ENCODE results near the gene TMEM238.
"Not testable (repeated sequence)": the region's sequence is repeated elsewhere in the genome, so short reads cannot be mapped to it uniquely, and the experiment has no call there.

TMEM238 gene

GRCh38 chr19:55401390-55401789 lies 17.3 kb upstream of the TMEM238 start:
- not testable (repeated sequence) for DNase-seq (ENCODE audit: low read depth)

- DNase-seq (ENCODE audit: low read depth), result no peak
Observed at GRCh38 chr19:55400281-55401087, 16.4 kb upstream of the TMEM238 start.

GRCh38 chr19:55398200-55398925 lies 14.3 kb upstream of the TMEM238 start:
- no peak for DNase-seq (ENCODE audit: low read depth)

- DNase-seq (ENCODE audit: low read depth), result no peak
Observed at GRCh38 chr19:55392820-55393761, 9.0 kb upstream of the TMEM238 start.

- no peak for DNase-seq (ENCODE audit: low read depth)
Observed at GRCh38 chr19:55391702-55392615, 7.9 kb upstream of the TMEM238 start.

GRCh38 chr19:55391191-55391670 lies 7.1 kb upstream of the TMEM238 start:
- DNase-seq (ENCODE audit: low read depth), result no peak

- no peak for DNase-seq (ENCODE audit: low read depth)
Observed at GRCh38 chr19:55390461-55390880, 6.4 kb upstream of the TMEM238 start.

GRCh38 chr19:55389386-55390317 lies 5.6 kb upstream of the TMEM238 start:
- DNase-seq (ENCODE audit: low read depth), result no peak

DNA sequence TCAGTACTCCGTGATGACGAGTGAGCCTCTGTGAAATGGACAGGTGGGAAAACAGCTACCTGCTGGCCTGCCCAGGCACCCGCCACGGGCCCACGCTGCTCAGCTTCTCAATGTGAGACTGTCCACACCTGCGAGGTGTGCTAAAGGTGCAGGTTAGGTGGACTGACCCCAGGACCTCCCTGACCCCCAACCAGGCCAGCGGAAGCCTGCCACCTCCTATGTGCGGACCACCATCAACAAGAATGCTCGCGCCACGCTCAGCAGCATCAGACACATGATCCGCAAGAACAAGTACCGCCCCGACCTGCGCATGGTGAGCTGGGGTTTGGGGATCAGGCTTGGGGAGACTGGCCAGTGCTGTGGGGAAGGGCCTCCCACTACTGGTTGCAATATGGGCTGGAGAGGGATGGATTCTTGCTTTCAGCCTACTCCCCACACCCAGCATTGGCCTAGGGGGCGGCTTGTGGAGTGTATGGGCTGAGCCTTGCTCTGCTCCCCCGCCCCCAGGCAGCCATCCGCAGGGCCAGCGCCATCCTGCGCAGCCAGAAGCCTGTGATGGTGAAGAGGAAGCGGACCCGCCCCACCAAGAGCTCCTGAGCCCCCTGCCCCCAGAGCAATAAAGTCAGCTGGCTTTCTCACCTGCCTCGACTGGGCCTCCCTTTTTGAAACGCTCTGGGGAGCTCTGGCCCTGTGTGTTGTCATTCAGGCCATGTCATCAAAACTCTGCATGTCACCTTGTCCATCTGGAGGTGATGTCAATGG lies 3.8 kb upstream of the TMEM238 start:
- DNase-seq (ENCODE audit: low read depth), result no peak

DNA sequence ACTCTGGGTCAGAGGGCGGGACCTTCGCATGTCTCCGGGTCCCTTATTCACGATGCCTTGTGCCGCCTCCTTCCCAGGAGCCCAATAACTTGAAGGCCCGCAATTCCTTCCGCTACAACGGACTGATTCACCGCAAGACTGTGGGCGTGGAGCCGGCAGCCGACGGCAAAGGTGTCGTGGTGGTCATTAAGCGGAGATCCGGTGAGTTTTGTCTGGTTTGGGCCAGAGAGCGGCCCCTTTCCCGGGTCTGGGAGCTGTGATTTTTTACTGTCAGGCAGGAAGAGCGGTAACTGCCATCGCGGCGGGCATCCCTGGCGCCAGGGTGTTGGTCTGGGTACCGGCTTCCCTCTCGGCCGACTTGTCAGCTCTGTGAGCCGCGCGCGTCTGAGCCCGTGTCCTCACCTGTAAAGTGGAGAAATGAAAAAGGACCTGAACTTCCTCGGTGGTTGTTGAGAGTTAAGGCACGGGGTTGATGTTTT lies 2.4 kb upstream of the TMEM238 start:
- DNase-seq (ENCODE audit: low read depth), result peak; percentile 22

DNA sequence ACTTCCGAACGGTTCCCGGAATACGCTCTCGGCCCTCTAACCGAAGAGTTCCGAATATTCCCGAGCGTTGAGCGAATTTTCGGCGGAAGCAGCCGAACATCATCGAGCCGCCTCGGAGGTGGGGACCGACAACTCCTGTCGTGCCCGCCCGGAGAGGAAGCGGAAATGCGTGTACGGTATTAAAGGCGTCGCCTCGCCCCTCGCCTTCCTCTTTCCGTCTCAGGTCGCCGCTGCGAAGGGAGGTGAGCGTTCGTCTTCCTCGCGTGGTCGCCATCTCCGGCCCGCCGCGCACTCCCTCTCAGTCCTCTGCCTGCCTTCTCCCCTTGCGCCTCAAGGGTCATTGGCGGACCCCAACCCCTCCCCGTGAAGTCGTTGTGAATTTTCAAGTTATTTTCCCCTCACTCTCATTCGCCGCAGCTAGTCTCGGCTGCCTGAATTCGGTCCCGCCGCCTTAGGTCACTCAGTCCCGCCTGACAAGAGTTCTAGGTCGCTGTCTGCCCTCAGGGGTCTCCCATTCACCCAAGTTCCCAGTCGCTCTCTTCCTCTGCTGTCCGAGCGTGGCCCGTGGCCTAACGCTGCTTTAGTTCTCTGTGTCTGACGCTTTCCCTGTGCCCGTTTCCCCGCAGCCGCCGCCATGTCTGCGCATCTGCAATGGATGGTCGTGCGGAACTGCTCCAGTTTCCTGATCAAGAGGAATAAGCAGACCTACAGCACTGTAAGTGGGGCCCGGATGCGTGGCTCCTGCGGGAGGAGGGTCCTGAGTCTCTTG lies 1.8 kb upstream of the TMEM238 start, which contains the start of gene RPL28:
Gene RPL28, plus strand, starts transcription at position 209 of the 769 bp plus-strand sequence. Its CDS starts 426 bp downstream, at position 635.
- DNase-seq (ENCODE audit: low read depth), result peak; percentile 96

- DNase-seq (ENCODE audit: low read depth), result peak; percentile 89
Observed at GRCh38 chr19:55384920-55385723, 1.0 kb upstream of the TMEM238 start.

DNA sequence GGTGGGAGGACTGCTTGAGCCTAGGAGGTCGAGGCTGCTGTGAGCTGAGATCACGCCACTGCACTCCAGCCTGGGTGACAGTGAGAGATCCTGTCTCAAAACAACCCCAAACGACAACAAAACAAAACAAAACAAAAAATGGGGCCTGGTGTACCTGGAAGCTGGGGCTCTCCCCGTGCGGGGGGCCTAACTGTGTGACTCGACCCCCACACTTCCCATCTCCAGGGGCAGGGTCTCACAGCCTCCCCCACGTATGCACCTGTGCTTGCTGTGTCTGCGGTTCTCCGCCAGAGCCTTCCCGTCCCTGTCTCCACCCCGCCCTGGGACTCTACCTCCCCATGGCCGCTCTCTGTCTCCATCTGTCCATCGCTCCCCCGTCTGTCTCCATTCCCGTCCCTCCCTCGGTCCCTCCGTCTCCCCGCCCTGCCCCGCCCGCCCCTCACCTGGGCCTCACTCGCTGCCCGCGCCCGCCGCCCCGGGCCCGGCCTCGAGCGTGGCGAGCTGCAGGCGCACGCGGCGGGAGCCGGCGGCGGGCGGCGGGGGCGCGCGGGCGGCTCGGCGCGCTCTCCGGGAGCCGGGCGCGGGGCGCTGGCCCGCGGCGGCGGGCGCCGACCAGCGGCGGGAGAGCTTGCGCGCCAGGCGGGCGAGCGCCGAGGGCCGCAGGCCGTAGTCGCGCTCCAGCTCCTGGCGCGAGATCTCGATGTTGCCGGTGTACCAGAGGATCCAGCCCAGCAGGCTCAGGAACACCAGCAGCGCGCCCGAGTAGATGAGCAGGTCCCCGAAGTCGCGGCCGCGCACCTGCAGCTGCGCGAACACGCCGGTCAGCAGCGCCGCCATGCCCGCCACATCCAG lies 587 bp downstream of the TMEM238 start:
- DNase-seq (ENCODE audit: low read depth), result peak; percentile 13

DNA sequence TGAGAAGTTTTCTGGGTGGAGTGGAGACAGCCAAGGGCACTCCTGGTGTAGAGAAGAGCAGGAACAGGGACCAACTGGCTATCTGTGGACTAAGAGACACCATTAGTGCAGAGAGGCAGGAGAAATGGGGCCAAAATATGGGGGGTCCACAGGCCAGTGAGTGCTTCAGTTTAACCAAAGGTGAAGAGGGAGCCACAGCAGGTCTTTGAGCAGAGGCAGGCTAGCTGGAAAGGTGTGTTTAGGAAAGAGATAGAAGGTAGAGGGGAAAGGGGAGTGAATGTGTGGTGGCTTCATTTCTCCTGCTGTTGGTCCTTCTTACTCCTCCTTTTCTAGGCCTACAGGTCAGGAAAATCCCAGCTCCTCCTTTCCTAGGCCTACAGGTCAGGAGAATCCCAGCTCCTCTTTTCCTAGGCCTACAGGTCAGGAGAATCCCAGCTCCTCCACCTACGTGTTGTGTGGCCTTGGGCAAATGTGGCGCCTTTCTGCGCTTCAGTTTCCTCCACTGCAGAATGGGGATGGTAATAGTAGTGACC lies 1.5 kb downstream of the TMEM238 start:
- DNase-seq (ENCODE audit: low read depth), result no peak

GRCh38 chr19:55382013-55382412 lies 2.1 kb downstream of the TMEM238 start:
- no peak for DNase-seq (ENCODE audit: low read depth)

DNA sequence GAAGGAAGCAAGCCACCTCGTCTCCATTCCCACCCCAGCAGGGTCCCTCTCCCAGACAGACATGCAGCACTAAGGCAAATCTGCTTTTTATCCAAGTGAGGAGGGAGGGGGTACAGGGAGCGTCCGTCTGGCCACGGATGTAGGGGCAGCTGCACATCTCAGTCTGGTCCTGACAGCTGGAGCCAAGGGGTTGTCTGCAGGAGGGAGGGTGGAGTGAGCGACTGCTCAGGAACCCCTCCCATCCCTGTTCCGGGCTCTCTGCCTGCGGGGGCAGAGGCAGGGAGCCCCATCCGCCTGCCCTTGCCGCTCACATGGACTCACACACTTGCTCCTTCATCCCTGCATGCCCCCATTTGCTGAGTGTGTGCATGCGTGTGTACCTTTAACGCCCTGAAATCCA lies 4.9 kb downstream of the TMEM238 start:
- DNase-seq (ENCODE audit: low read depth), result no peak
